Astrocyte of the cerebellum (primary cell): ENCODE measurements around the gene TYW3.

ENCODE experiments used
- DNase-seq: peaks from one replicate; pipeline ENCODE4 v3.0.0-alpha.2; 2011; ENCODE audit warnings: low read depth
- H3K4me3 ChIP-seq: 2 replicates; pipeline ENCODE4 v1.5.1; 2011; ENCODE audit warnings: mild to moderate bottlenecking, low read depth, low read length, moderate library complexity
- CTCF ChIP-seq: IDR thresholded peaks from 2 replicates; pipeline ENCODE4 v1.5.1; 2012; ENCODE audit warnings: low read length, low read depth, moderate library complexity, mild to moderate bottlenecking; ENCODE audit errors: missing control alignments
- in situ Hi-C: cut with HindIII; loops from 2 replicates; pipeline ENCODE4 v1.10.0; 2017; ENCODE audit warnings: low sequenced_read_pairs

The TYW3 gene

GRCh38 chr1:74714429-74715235 lies 18.3 kb upstream of the TYW3 start:
- in situ Hi-C loops, result no loop called here
- H3K4me3 ChIP-seq, result no peak overlapping the region
- no peak for DNase-seq
- no peak for TF ChIP-seq CTCF

GRCh38 chr1:74715236-74715502 lies 17.8 kb upstream of the TYW3 start:
- no peak for TF ChIP-seq CTCF
- no peak overlapping the region for H3K4me3 ChIP-seq
- DNase-seq, result no peak
- in situ Hi-C loops, result no loop called here

GRCh38 chr1:74715806-74716205 lies 17.1 kb upstream of the TYW3 start:
- no peak for TF ChIP-seq CTCF
- in situ Hi-C loops, result no loop called here
- no peak overlapping the region for H3K4me3 ChIP-seq
- no peak for DNase-seq

GRCh38 chr1:74716822-74717221 lies 16.1 kb upstream of the TYW3 start:
- in situ Hi-C loops, result no loop called here

GRCh38 chr1:74717626-74718025 lies 15.3 kb upstream of the TYW3 start:
- DNase-seq, result no peak
- no peak overlapping the region for H3K4me3 ChIP-seq
- in situ Hi-C loops, result no loop called here
- no peak for TF ChIP-seq CTCF

More at GRCh38 chr1:74716822-74717221, 16.1 kb upstream of the TYW3 start:
- no peak for TF ChIP-seq CTCF
- no peak for DNase-seq
- no peak overlapping the region for H3K4me3 ChIP-seq

- in situ Hi-C loops, result no loop called here
- no peak for TF ChIP-seq CTCF
- no peak for DNase-seq
- H3K4me3 ChIP-seq, result no peak overlapping the region
Measured at GRCh38 chr1:74726063-74726462, 6.9 kb upstream of the TYW3 start.

- no peak for DNase-seq
- no peak for TF ChIP-seq CTCF
- in situ Hi-C loops, result no loop called here
- H3K4me3 ChIP-seq, result no peak overlapping the region
Measured at GRCh38 chr1:74728736-74729135, 4.2 kb upstream of the TYW3 start.
